Gastroesophageal sphincter (tissue), 3 donors: ENCODE results near the gene FGGY.

Experiments used
- CTCF ChIP-seq, 4 experiments: fragments of 200-600 bp in 2 of 4; fragments of 450-650 bp in 2 of 4; sonication (generic) in 1 of 4; IDR thresholded peaks; one replicate each; pipeline ENCODE4 v1.5.1; 2017 to 2019; ENCODE audit warnings: antibody characterized with exemption in 4 of 4, mild to moderate bottlenecking in 2 of 4, moderate library complexity in 2 of 4
- EP300 ChIP-seq: sonication (generic); formaldehyde crosslinking; IDR thresholded peaks from one replicate; pipeline ENCODE4 v1.6.1; 2017; ENCODE audit warnings: antibody characterized with exemption, mild to moderate bottlenecking
- POLR2A ChIP-seq, 2 donors: fragments of 450-650 bp; IDR thresholded peaks; one replicate each; pipeline ENCODE4 v1.6.1; 2017; ENCODE audit warnings: antibody characterized with exemption in 2 of 2, mild to moderate bottlenecking in 2 of 2, moderate library complexity in 1 of 2
- POLR2AphosphoS5 ChIP-seq: sonication (generic); formaldehyde crosslinking; IDR thresholded peaks from one replicate; pipeline ENCODE4 v1.6.1; 2017; ENCODE audit warnings: antibody characterized with exemption

GRCh38 chr1:59309795-59310548 lies 13.1 kb downstream of the FGGY start:
- no peak for TF ChIP-seq CTCF (IDR thresholded peaks at IDR 0.05)
- no peak for TF ChIP-seq EP300
- TF ChIP-seq POLR2A (IDR thresholded peaks at IDR 0.05), result no peak
- TF ChIP-seq POLR2AphosphoS5, result no peak
